IMR-90 (cell line): ENCODE results near the gene GPR17. TPM values are rescaled to one million over a fixed set of nuclear protein-coding genes. Genes with fewer than 3 reads are reported as not detected.

ENCODE experiments used
- ATAC-seq: fragments of 200-7000 bp; cut with Tn5 transposase; 2 replicates; pipeline ENCODE4 v1.9.1; 2020; ENCODE audit warnings: low read depth, mild to moderate bottlenecking, moderate library complexity
- BruUV-seq: library from RNA; stranded (reverse); fragments of 400-500 nt; replicated peaks from 2 replicates; lab custom pipeline; 2021; lab: Mats Ljungman, UMichigan
- CTCF ChIA-PET: fragments of 300-600 bp; formaldehyde crosslinking; extraction: SDS; loops from one replicate; lab custom pipeline; 2021; ENCODE audit warnings: antibody characterized with exemption; lab: Yijun Ruan, JAX
- POLR2A ChIA-PET: fragments of 300-600 bp; sonication (Branson Sonifier 250); formaldehyde crosslinking; loops from one replicate; lab custom pipeline; 2022; ENCODE audit warnings: antibody characterized with exemption; ENCODE audit not compliant: unreplicated experiment; lab: Charles Lee
- DNase-seq: peaks from one replicate; pipeline ENCODE4 v3.0.0; 2013
- H2AFZ ChIP-seq: replicated peaks from 2 replicates; pipeline ENCODE3; 2013; ENCODE audit warnings: low read length, mild to moderate bottlenecking; ENCODE audit not compliant: poor library complexity
- H2AK5ac ChIP-seq: 2 replicates; pipeline ENCODE4 v1.6.1; 2013; ENCODE audit warnings: low read depth, low read length, inconsistent platforms
- H2AK9ac ChIP-seq: replicated peaks from 2 replicates; pipeline ENCODE3; 2013; ENCODE audit warnings: mild to moderate bottlenecking, low read depth, low read length, moderate library complexity; ENCODE audit not compliant: poor library complexity
- H2BK120ac ChIP-seq: 2 replicates; pipeline ENCODE4 v1.6.1; 2013; ENCODE audit warnings: low read depth, low read length, inconsistent platforms
- H2BK15ac ChIP-seq: 3 replicates; pipeline ENCODE4 v1.6.1; 2013; ENCODE audit warnings: low read depth, low read length, inconsistent platforms
- H2BK20ac ChIP-seq: 2 replicates; pipeline ENCODE4 v1.6.1; 2013; ENCODE audit warnings: low read depth, mild to moderate bottlenecking, inconsistent platforms, low read length, moderate library complexity
- H2BK5ac ChIP-seq: 2 replicates; pipeline ENCODE4 v1.6.1; 2013; ENCODE audit warnings: mild to moderate bottlenecking, low read depth, low read length, inconsistent platforms; ENCODE audit not compliant: poor library complexity, severe bottlenecking
- H3K14ac ChIP-seq: replicated peaks from 2 replicates; pipeline ENCODE4 v1.6.1; 2013; ENCODE audit warnings: low read depth, low read length, inconsistent platforms
- H3K18ac ChIP-seq: 2 replicates; pipeline ENCODE4 v1.6.1; 2013; ENCODE audit warnings: low read depth, low read length, control low read depth
- H3K23ac ChIP-seq: 2 replicates; pipeline ENCODE4 v1.6.1; 2013; ENCODE audit warnings: low read depth, low read length, inconsistent platforms
- H3K27ac ChIP-seq: 2 replicates; pipeline ENCODE4 v1.5.1; 2013; ENCODE audit warnings: mild to moderate bottlenecking, control low read depth, low read length; ENCODE audit not compliant: insufficient read depth
- H3K27me3 ChIP-seq: 2 replicates; pipeline ENCODE4 v1.6.1; 2013; ENCODE audit warnings: low read length; ENCODE audit not compliant: control insufficient read depth, insufficient read depth
- H3K36me3 ChIP-seq: 2 replicates; pipeline ENCODE4 v1.6.1; 2013; ENCODE audit warnings: low read length, mixed read lengths; ENCODE audit not compliant: control insufficient read depth, insufficient read depth
- H3K4ac ChIP-seq: 2 replicates; pipeline ENCODE4 v1.6.1; 2013; ENCODE audit warnings: low read depth, low read length, inconsistent platforms
- H3K4me1 ChIP-seq: 2 replicates; pipeline ENCODE4 v1.6.1; 2013; ENCODE audit warnings: low read length, mixed read lengths; ENCODE audit not compliant: control insufficient read depth, insufficient read depth
- H3K4me2 ChIP-seq: 2 replicates; pipeline ENCODE4 v1.6.1; 2013; ENCODE audit warnings: low read depth, mild to moderate bottlenecking, control low read depth, low read length, moderate library complexity
- H3K4me3 ChIP-seq: 2 replicates; pipeline ENCODE4 v1.5.1; 2013; ENCODE audit warnings: low read depth, mild to moderate bottlenecking, control low read depth, low read length, moderate library complexity; ENCODE audit not compliant: insufficient read depth
- H3K56ac ChIP-seq: 2 replicates; pipeline ENCODE4 v1.6.1; 2013; ENCODE audit warnings: low read length, inconsistent platforms; ENCODE audit not compliant: insufficient read depth; ENCODE audit errors: extremely low read depth
- H3K79me1 ChIP-seq, 2 experiments: 2 replicates each; pipeline ENCODE4 v1.6.1; 2013; ENCODE audit warnings: low read length in 2 of 2, inconsistent platforms in 1 of 2, low read depth in 1 of 2
- H3K9ac ChIP-seq: 2 replicates; pipeline ENCODE4 v1.6.1; 2013; ENCODE audit warnings: low read depth, low read length, control low read depth
- H3K9me1 ChIP-seq: 2 replicates; pipeline ENCODE4 v1.6.1; 2013; ENCODE audit warnings: low read length, inconsistent platforms; ENCODE audit not compliant: insufficient read depth
- H3K9me3 ChIP-seq: 2 replicates; pipeline ENCODE4 v1.6.1; 2013; ENCODE audit warnings: low read length; ENCODE audit not compliant: control insufficient read depth, insufficient read depth
- H4K20me1 ChIP-seq: 2 replicates; pipeline ENCODE4 v1.6.1; 2013; ENCODE audit warnings: low read length, inconsistent platforms; ENCODE audit not compliant: insufficient read depth
- H4K5ac ChIP-seq: 2 replicates; pipeline ENCODE4 v1.6.1; 2013; ENCODE audit warnings: mild to moderate bottlenecking, low read depth, low read length, control low read depth
- H4K8ac ChIP-seq, 2 experiments: 2 replicates each; pipeline ENCODE4 v1.6.1; 2013; ENCODE audit warnings: low read depth in 2 of 2, low read length in 2 of 2, control low read depth in 1 of 2, inconsistent platforms in 1 of 2
- H4K91ac ChIP-seq: 2 replicates; pipeline ENCODE4 v1.6.1; 2013; ENCODE audit warnings: low read depth, low read length, inconsistent platforms; ENCODE audit not compliant: insufficient read depth
- BHLHE40 ChIP-seq: fragments of 150-350 bp; IDR thresholded peaks from 2 replicates; pipeline ENCODE4 v1.6.1; 2016; ENCODE audit warnings: mild to moderate bottlenecking, low read depth, low read length
- CHD1 ChIP-seq: IDR thresholded peaks from 2 replicates; pipeline ENCODE4 v1.6.1; 2012; ENCODE audit warnings: low read depth, low read length, improper control_type of control experiment
- FOS ChIP-seq: fragments of 150-350 bp; IDR thresholded peaks from 2 replicates; pipeline ENCODE4 v1.6.1; 2016; ENCODE audit warnings: low read depth, low read length
- MAFK ChIP-seq: IDR thresholded peaks from 2 replicates; pipeline ENCODE4 v1.6.1; 2012; ENCODE audit warnings: low read depth, low read length, improper control_type of control experiment
- MAZ ChIP-seq: IDR thresholded peaks from 2 replicates; pipeline ENCODE4 v1.6.1; 2012; ENCODE audit warnings: low read depth, mild to moderate bottlenecking, low read length, improper control_type of control experiment, moderate library complexity, borderline replicate concordance
- MXI1 ChIP-seq: IDR thresholded peaks from 2 replicates; pipeline ENCODE4 v1.6.1; 2012; ENCODE audit warnings: low read depth, mild to moderate bottlenecking, low read length, moderate library complexity, borderline replicate concordance
- NFE2L2 ChIP-seq: fragments of 150-350 bp; IDR thresholded peaks from 2 replicates; pipeline ENCODE4 v1.6.1; 2016; ENCODE audit warnings: low read depth, mild to moderate bottlenecking, low read length
- POLR2A ChIP-seq: IDR thresholded peaks from 2 replicates; pipeline ENCODE4 v1.6.1; 2012; ENCODE audit warnings: mild to moderate bottlenecking, low read depth, low read length
- RAD21 ChIP-seq: IDR thresholded peaks from 2 replicates; pipeline ENCODE4 v1.6.1; 2012; ENCODE audit warnings: low read length, improper control_type of control experiment
- RCOR1 ChIP-seq: IDR thresholded peaks from 2 replicates; pipeline ENCODE4 v1.6.1; 2012; ENCODE audit warnings: mild to moderate bottlenecking, low read length, improper control_type of control experiment; ENCODE audit not compliant: insufficient replicate concordance
- RFX5 ChIP-seq: IDR thresholded peaks from 2 replicates; pipeline ENCODE4 v1.8.0; 2012; ENCODE audit warnings: low read depth, mild to moderate bottlenecking, low read length, moderate library complexity
- SMC3 ChIP-seq: fragments of 150-350 bp; IDR thresholded peaks from 2 replicates; pipeline ENCODE4 v1.6.1; 2016; ENCODE audit warnings: low read depth, mild to moderate bottlenecking, antibody characterized with exemption, low read length, moderate library complexity
- WGBS, 2 experiments: methylation state at CpG; one replicate each; pipeline versions ENCODE4 v1.1.5 to v1.1.7; 2013; ENCODE audit warnings: missing lambda C conversion rate in 2 of 2; ENCODE audit not compliant: insufficient read length in 1 of 2; ENCODE audit errors: extremely low coverage in 2 of 2; 5-methylcytosine and 5-hydroxymethylcytosine counted together
- dilution Hi-C: fragments of 300-500 bp; cut with HindIII; formaldehyde crosslinking; loops from one replicate; pipeline ENCODE4 v1.14.3; 2018; ENCODE audit warnings: low sequenced_read_pairs; ENCODE audit not compliant: unreplicated experiment
- in situ Hi-C: fragments of 300-500 bp; cut with MboI; formaldehyde crosslinking; loops from 3 replicates; pipeline ENCODE4 v1.14.3; 2019; ENCODE audit warnings: low sequenced_read_pairs, inconsistent platforms, mixed read lengths
- intact Hi-C: fragments of 100-400 bp; cut with micrococcal nuclease; formaldehyde crosslinking; loops from 2 replicates; pipeline ENCODE4 v1.10.0; 2022
- polyA plus RNA-seq, 3 experiments: library from polyadenylated mRNA; depleted of rRNA; stranded (reverse); fragments of >200 nt; gene quantifications; 2 replicates each; pipeline ENCODE4 v1.2.3, GENCODE V29; 2012; ENCODE audit warnings: low replicate concordance in 1 of 3
- total RNA-seq: library from RNA; depleted of rRNA; stranded (reverse); fragments of >200 nt; gene quantifications from 2 replicates; pipeline ENCODE4 v1.2.3, GENCODE V29; 2012
- TF ChIP-seq, protein P1 (sequence below): fragments of 150-350 bp; IDR thresholded peaks from 2 replicates; pipeline ENCODE4 v1.6.1; 2017; ENCODE audit warnings: mild to moderate bottlenecking, antibody characterized with exemption, low read length, low read depth
- TF ChIP-seq, protein P2 (sequence below): conservative IDR thresholded peaks from 2 replicates; pipeline ENCODE4 v1.5.1; 2012; ENCODE audit warnings: mild to moderate bottlenecking, low read depth, low read length, improper control_type of control experiment
- TF ChIP-seq, protein P3 (sequence below): fragments of 150-350 bp; IDR thresholded peaks from 2 replicates; pipeline ENCODE4 v1.6.1; 2016; ENCODE audit warnings: low read depth, mild to moderate bottlenecking, low read length, moderate library complexity, borderline replicate concordance

GPR17 gene
- total and polyA plus RNA-seq, 2 of the 4 experiments (the other 2 are of a cell fraction): not detected

DNA sequence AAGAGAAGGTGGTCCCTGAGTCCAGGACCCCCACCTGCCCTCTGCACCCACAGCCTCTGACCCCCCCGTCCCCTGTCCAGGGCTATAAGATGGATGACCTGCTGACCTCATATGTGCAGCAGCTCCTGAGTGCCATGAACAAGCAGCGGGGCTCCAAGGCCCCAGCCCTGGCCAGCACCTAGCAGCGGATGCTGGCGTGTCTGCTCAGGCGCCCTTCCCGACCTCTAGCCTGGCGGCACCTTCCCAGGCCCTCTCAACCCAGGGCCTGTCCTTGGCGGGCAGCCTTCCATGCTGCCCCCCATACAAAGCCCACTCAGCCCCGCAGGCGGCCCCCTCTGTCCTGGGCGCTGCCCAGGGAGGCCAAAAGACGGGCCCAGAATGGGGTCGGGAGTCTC, 8.7 kb upstream of the GPR17 start:
- CTCF ChIA-PET: interaction anchor here (0.6 to 1.1 kb wide), 2 partner anchors 46 to 179 kb away, joined by 3 to 6 read pairs; no protein-coding TSS in a partner anchor
- peak overlapping the region; percentile 81 for H3K14ac ChIP-seq
- TF ChIP-seq, protein P1, sequence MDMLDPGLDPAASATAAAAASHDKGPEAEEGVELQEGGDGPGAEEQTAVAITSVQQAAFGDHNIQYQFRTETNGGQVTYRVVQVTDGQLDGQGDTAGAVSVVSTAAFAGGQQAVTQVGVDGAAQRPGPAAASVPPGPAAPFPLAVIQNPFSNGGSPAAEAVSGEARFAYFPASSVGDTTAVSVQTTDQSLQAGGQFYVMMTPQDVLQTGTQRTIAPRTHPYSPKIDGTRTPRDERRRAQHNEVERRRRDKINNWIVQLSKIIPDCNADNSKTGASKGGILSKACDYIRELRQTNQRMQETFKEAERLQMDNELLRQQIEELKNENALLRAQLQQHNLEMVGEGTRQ: no peak
- TF ChIP-seq BHLHE40: no peak
- TF ChIP-seq RCOR1: no peak
- no peak for TF ChIP-seq FOS
- TF ChIP-seq POLR2A: no peak
- TF ChIP-seq, protein P2, sequence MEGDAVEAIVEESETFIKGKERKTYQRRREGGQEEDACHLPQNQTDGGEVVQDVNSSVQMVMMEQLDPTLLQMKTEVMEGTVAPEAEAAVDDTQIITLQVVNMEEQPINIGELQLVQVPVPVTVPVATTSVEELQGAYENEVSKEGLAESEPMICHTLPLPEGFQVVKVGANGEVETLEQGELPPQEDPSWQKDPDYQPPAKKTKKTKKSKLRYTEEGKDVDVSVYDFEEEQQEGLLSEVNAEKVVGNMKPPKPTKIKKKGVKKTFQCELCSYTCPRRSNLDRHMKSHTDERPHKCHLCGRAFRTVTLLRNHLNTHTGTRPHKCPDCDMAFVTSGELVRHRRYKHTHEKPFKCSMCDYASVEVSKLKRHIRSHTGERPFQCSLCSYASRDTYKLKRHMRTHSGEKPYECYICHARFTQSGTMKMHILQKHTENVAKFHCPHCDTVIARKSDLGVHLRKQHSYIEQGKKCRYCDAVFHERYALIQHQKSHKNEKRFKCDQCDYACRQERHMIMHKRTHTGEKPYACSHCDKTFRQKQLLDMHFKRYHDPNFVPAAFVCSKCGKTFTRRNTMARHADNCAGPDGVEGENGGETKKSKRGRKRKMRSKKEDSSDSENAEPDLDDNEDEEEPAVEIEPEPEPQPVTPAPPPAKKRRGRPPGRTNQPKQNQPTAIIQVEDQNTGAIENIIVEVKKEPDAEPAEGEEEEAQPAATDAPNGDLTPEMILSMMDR: no peak
- TF ChIP-seq NFE2L2: no peak
- TF ChIP-seq RFX5: no peak
- no peak for TF ChIP-seq RAD21
- no peak for TF ChIP-seq MAFK
- TF ChIP-seq MAZ: no peak
- TF ChIP-seq, protein P3, sequence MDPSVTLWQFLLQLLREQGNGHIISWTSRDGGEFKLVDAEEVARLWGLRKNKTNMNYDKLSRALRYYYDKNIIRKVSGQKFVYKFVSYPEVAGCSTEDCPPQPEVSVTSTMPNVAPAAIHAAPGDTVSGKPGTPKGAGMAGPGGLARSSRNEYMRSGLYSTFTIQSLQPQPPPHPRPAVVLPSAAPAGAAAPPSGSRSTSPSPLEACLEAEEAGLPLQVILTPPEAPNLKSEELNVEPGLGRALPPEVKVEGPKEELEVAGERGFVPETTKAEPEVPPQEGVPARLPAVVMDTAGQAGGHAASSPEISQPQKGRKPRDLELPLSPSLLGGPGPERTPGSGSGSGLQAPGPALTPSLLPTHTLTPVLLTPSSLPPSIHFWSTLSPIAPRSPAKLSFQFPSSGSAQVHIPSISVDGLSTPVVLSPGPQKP: no peak
- no peak for TF ChIP-seq MXI1
- no peak for TF ChIP-seq CHD1
- no peak for TF ChIP-seq SMC3
- H3K79me1 ChIP-seq: peaks cover 0 to 11% of the 10 kb centered on the region in 2 experiments; a peak in 1 of 4 replicates
- H3K4me3 ChIP-seq: no peak overlapping the region
- ATAC-seq: peak; percentile 3; the same call in 1 of the 2 replicates
- H2AK5ac ChIP-seq: peak overlapping the region; percentile 97
- POLR2A ChIA-PET: no interaction called here
- H3K27ac ChIP-seq: peak overlapping the region; percentile 68
- peak overlapping the region; percentile 70 to 86 for H4K8ac ChIP-seq
- H3K4ac ChIP-seq: peak overlapping the region; percentile 98
- no peaks in the 10 kb centered on the region; the same call in 1 of the 2 replicates for H4K20me1 ChIP-seq
- peak overlapping the region; percentile 76; the same call in 1 of the 3 replicates for H2BK15ac ChIP-seq
- peak overlapping the region; percentile 50 for H2BK5ac ChIP-seq
- peak overlapping the region; percentile 90 for H4K91ac ChIP-seq
- H3K9me3 ChIP-seq: no peaks in the 10 kb centered on the region
- peak overlapping the region; percentile 95 for H2AK9ac ChIP-seq
- DNase-seq: no peak
- H3K4me1 ChIP-seq: peaks cover 14% of the 10 kb centered on the region
- peak overlapping the region; percentile 80 for H2BK120ac ChIP-seq
- intact Hi-C loops: no loop called here
- H3K23ac ChIP-seq: no peak overlapping the region
- 80% methylated on average over 1 of the region's 13 CpGs; no CpG with 5 or more reads in 1 of the 2 experiments for WGBS, 2 experiments
- H3K56ac ChIP-seq: no peak overlapping the region
- peaks cover 2% of the 10 kb centered on the region; the same call in 1 of the 2 replicates for H3K36me3 ChIP-seq
- peak overlapping the region; percentile 92 for H2AFZ ChIP-seq
- H4K5ac ChIP-seq: peak overlapping the region; percentile 76
- no peaks in the 10 kb centered on the region for H3K27me3 ChIP-seq
- peaks cover 12% of the 10 kb centered on the region for H3K9me1 ChIP-seq
- BruUV-seq: no TSS peak
- H3K18ac ChIP-seq: no peak overlapping the region; the same call in 1 of the 2 replicates
- no peak overlapping the region for H3K4me2 ChIP-seq
- in situ Hi-C loops: no loop called here
- dilution Hi-C loops: no loop called here
- peak overlapping the region; percentile 42; the same call in 1 of the 2 replicates for H2BK20ac ChIP-seq
- peak overlapping the region; percentile 7; the same call in 1 of the 2 replicates for H3K9ac ChIP-seq
